A549 (cell line): Measurements from ENCODE around the gene STK33. TPM values are rescaled to one million over a fixed set of nuclear protein-coding genes. Genes with fewer than 3 reads are reported as not detected.

Source experiments
- ATAC-seq, 2 experiments: fragments of 200-7000 bp in 1 of 2; fragments of >200 bp in 1 of 2; cut with Nextera tagmentation in 1 of 2; cut with Tn5 transposase in 1 of 2; 3 replicates each; pipeline versions ENCODE4 v1.8.0 to v1.9.1; 2018 to 2020; ENCODE audit warnings: mild to moderate bottlenecking in 1 of 2, moderate library complexity in 1 of 2
- CTCF ChIA-PET: fragments of 300-600 bp; sonication (Branson Sonifier 250); formaldehyde crosslinking; extraction: SDS; loops from one replicate; lab custom pipeline; 2021; ENCODE audit warnings: antibody characterized with exemption, inconsistent platforms; lab: Yijun Ruan, JAX
- POLR2A ChIA-PET: fragments of 350-600 bp; formaldehyde crosslinking; extraction: SDS; loops from one replicate; lab custom pipeline; 2021; ENCODE audit warnings: antibody characterized with exemption, inconsistent platforms; lab: Yijun Ruan, JAX
- DNase-seq, 2 experiments: peaks; one replicate each; pipeline versions ENCODE4 v3.0.0 to v3.0.0-alpha.2; 2011 to 2016; ENCODE audit warnings: low read depth in 1 of 2, low spot score in 1 of 2
- FAIRE-seq: peaks from 2 replicates; lab custom pipeline; 2011; peaks lifted over from hg19 to GRCh38; lab: Jason Lieb, UNC
- H3K27ac ChIP-seq, 2 experiments: fragments of >200 bp; sonication (Bioruptor Twin); formaldehyde crosslinking; 3 replicates each; pipeline ENCODE4 v1.5.1; 2016 to 2017
- H3K4me1 ChIP-seq: fragments of >200 bp; sonication (Bioruptor Twin); formaldehyde crosslinking; 3 replicates; pipeline ENCODE4 v1.6.1; 2016
- H3K4me2 ChIP-seq: fragments of >200 bp; sonication (Bioruptor Twin); formaldehyde crosslinking; 3 replicates; pipeline ENCODE4 v1.6.1; 2016
- H3K4me3 ChIP-seq: fragments of >200 bp; sonication (Bioruptor Twin); formaldehyde crosslinking; 3 replicates; pipeline ENCODE4 v1.5.1; 2016
- H3K9me3 ChIP-seq: fragments of >200 bp; sonication (Bioruptor Twin); formaldehyde crosslinking; 3 replicates; pipeline ENCODE4 v1.6.1; 2016
- ATOH8 ChIP-seq: fragments of 250-450 bp; sonication (Bioruptor Pico); IDR thresholded peaks from 2 replicates; pipeline ENCODE4 v1.5.0; 2020; ENCODE audit warnings: low read depth, mild to moderate bottlenecking, moderate library complexity
- BCL3 ChIP-seq: fragments of >200 bp; sonication (Bioruptor Twin); formaldehyde crosslinking; IDR thresholded peaks from 3 replicates; pipeline ENCODE4 v1.6.1; 2016
- CHD4 ChIP-seq: fragments of 200-600 bp; sonication (generic); IDR thresholded peaks from 2 replicates; pipeline ENCODE4 v1.6.1; 2016; ENCODE audit warnings: antibody characterized with exemption, mild to moderate bottlenecking, borderline replicate concordance
- EHF ChIP-seq: fragments of 250-450 bp; sonication (Bioruptor Pico); IDR thresholded peaks from 2 replicates; pipeline ENCODE4 v1.5.0; 2020; ENCODE audit warnings: mild to moderate bottlenecking
- EHMT2 ChIP-seq: fragments of 200-600 bp; sonication (generic); IDR thresholded peaks from 2 replicates; pipeline ENCODE4 v1.6.1; 2016; ENCODE audit warnings: antibody characterized with exemption, low read depth, mild to moderate bottlenecking, moderate library complexity
- EP300 ChIP-seq, 2 experiments: fragments of >200 bp; sonication (Bioruptor Twin); formaldehyde crosslinking; IDR thresholded peaks; 2 replicates in 1 of 2; 3 replicates in 1 of 2; pipeline ENCODE4 v1.6.1; 2016 to 2017
- FOSL2 ChIP-seq, 2 experiments: fragments of 450-650 bp in 1 of 2; fragments of >200 bp in 1 of 2; sonication (Bioruptor Twin) in 1 of 2; formaldehyde crosslinking; IDR thresholded peaks; 2 replicates each; pipeline versions ENCODE4 v1.5.0 to v1.6.1; 2016 to 2020; ENCODE audit warnings: mild to moderate bottlenecking in 1 of 2, moderate library complexity in 1 of 2
- HEYL ChIP-seq: fragments of 250-450 bp; sonication (Bioruptor Pico); IDR thresholded peaks from 2 replicates; pipeline ENCODE4 v1.8.0; 2021; ENCODE audit warnings: mild to moderate bottlenecking, moderate library complexity
- HMGXB4 ChIP-seq: fragments of 250-450 bp; sonication (Bioruptor Pico); IDR thresholded peaks from 2 replicates; pipeline ENCODE4 v1.5.0; 2021; ENCODE audit warnings: mild to moderate bottlenecking, moderate library complexity, borderline replicate concordance
- HOXB5 ChIP-seq: fragments of 250-450 bp; sonication (Bioruptor Pico); IDR thresholded peaks from 2 replicates; pipeline ENCODE4 v1.5.0; 2020; ENCODE audit warnings: mild to moderate bottlenecking, moderate library complexity
- KDM1A ChIP-seq: fragments of 200-600 bp; sonication (generic); IDR thresholded peaks from 2 replicates; pipeline ENCODE4 v1.6.1; 2016; ENCODE audit warnings: low read depth, mild to moderate bottlenecking
- KDM5A ChIP-seq: fragments of 200-600 bp; sonication (generic); IDR thresholded peaks from 2 replicates; pipeline ENCODE4 v1.6.1; 2016; ENCODE audit warnings: antibody characterized with exemption, mild to moderate bottlenecking
- NPAS2 ChIP-seq: fragments of 250-450 bp; sonication (Bioruptor Pico); IDR thresholded peaks from 2 replicates; pipeline ENCODE4 v1.8.0; 2022; ENCODE audit warnings: mild to moderate bottlenecking, moderate library complexity, borderline replicate concordance
- NR3C1 ChIP-seq: fragments of >200 bp; sonication (Bioruptor Twin); formaldehyde crosslinking; IDR thresholded peaks from 3 replicates; pipeline ENCODE4 v1.6.1; 2017
- PBX3 ChIP-seq: IDR thresholded peaks from 2 replicates; pipeline ENCODE4 v1.6.1; 2012
- PHF8 ChIP-seq: fragments of 200-600 bp; sonication (generic); IDR thresholded peaks from 2 replicates; pipeline ENCODE4 v1.6.1; 2016; ENCODE audit warnings: low read depth, mild to moderate bottlenecking, antibody characterized with exemption, moderate library complexity, borderline replicate concordance
- RNF2 ChIP-seq: fragments of 200-600 bp; sonication (generic); IDR thresholded peaks from 2 replicates; pipeline ENCODE4 v1.6.1; 2016; ENCODE audit warnings: low read depth, mild to moderate bottlenecking, antibody characterized with exemption, moderate library complexity, borderline replicate concordance
- WGBS: methylation state at CpG from one replicate; pipeline ENCODE4 v1.1.6; 2017; ENCODE audit errors: missing lambda C conversion rate; 5-methylcytosine and 5-hydroxymethylcytosine counted together
- polyA plus RNA-seq, 4 experiments: library from polyadenylated mRNA; depleted of rRNA in 3 of 4; stranded (reverse); fragments of >200 nt; fragmentation: RNase III in 1 of 4; extraction: RNeasy Plus Mini Kit Qiagen cat#74134 plus additional on column Dnase treatment in 1 of 4; gene quantifications; 2 replicates in 3 of 4; 3 replicates in 1 of 4; pipeline ENCODE4 v1.2.3, GENCODE V29; 2011 to 2017
- TF ChIP-seq, protein P1 (sequence below): fragments of 200-600 bp; sonication (generic); IDR thresholded peaks from 2 replicates; pipeline ENCODE4 v1.6.1; 2016; ENCODE audit warnings: antibody characterized with exemption, mild to moderate bottlenecking, moderate library complexity
- TF ChIP-seq, protein P2 (sequence below): fragments of 150-350 bp; IDR thresholded peaks from 2 replicates; pipeline ENCODE4 v1.6.1; 2014; ENCODE audit warnings: low read depth, mild to moderate bottlenecking, low read length

STK33 gene
- polyA plus RNA-seq, 2 of the 4 experiments (the other 2 are of a cell fraction), result 5.2 to 5.8 TPM

DNA sequence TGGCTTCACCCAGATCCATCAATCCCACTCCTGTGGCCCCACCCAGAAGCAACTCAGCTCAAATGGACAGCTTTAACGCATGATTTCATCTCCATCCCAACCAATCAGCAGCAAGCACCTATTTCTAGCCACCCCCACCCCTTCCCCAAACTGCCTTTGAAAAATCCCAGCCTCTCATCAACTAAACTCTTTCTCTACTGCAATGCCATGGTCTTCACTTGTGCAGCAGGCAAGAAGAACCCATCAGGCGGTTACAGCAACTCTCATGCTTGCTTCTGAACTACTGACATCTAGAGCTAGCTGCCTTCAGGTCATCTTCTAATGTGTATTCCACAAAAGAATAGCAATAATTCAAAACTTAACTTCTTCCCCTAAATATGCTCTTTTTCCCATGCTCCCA, 42.1 kb upstream of the STK33 start:
- Histone ChIP-seq H3K4me3 (no peak overlapping the region), H3K27ac (no peak overlapping the region), H3K9me3 (no peaks in the 10 kb centered on the region), H3K4me2 (no peak overlapping the region), H3K4me1 (peaks cover 7% of the 10 kb centered on the region; the same call in 1 of the 3 replicates)
- TF ChIP-seq CHD4 (no peak), EHMT2 (no peak), EHF (CRISPR knock-in tag) (no peak), ATOH8 (no peak), HMGXB4 (CRISPR knock-in tag) (no peak), KDM1A (no peak), PHF8 (no peak), NPAS2 (no peak), BCL3 (no peak), EP300 (IDR thresholded peaks at IDR 0.05) (no peak), HEYL (CRISPR knock-in tag) (no peak), NR3C1 (no peak), KDM5A (no peak), RNF2 (no peak), FOSL2 (IDR thresholded peaks at IDR 0.05) (no peak), FOSL2 (CRISPR knock-in tag; IDR thresholded peaks at IDR 0.05) (no peak)
- no peak for ATAC-seq
- no peak for DNase-seq
- ChIA-PET CTCF (interaction anchor here (0.6 to 1.6 kb wide), 4 partner anchors 27 to 413 kb away, joined by 3 to 4 read pairs (median 3); no protein-coding TSS in a partner anchor), POLR2A (no interaction called here)
- no peak for FAIRE-seq
- WGBS, result 93% methylated on average over 2 of the region's 2 CpGs

- H3K4me1 ChIP-seq, result peaks cover 7% of the 10 kb centered on the region; the same call in 1 of the 3 replicates
- ATAC-seq, result no peak
- no peak for FAIRE-seq
- POLR2A ChIA-PET, result no interaction called here
- H3K9me3 ChIP-seq, result no peaks in the 10 kb centered on the region
- no peak overlapping the region for H3K4me3 ChIP-seq
- no peak for DNase-seq
- 92% methylated on average over 6 of the region's 6 CpGs for whole genome bisulfite sequencing
- H3K27ac ChIP-seq, result no peak overlapping the region
- CTCF ChIA-PET, result interaction anchor here (1.6 kb wide), 1 partner anchor 411 kb away, joined by 4 read pairs; no protein-coding TSS in a partner anchor
- TF ChIP-seq, protein P1, sequence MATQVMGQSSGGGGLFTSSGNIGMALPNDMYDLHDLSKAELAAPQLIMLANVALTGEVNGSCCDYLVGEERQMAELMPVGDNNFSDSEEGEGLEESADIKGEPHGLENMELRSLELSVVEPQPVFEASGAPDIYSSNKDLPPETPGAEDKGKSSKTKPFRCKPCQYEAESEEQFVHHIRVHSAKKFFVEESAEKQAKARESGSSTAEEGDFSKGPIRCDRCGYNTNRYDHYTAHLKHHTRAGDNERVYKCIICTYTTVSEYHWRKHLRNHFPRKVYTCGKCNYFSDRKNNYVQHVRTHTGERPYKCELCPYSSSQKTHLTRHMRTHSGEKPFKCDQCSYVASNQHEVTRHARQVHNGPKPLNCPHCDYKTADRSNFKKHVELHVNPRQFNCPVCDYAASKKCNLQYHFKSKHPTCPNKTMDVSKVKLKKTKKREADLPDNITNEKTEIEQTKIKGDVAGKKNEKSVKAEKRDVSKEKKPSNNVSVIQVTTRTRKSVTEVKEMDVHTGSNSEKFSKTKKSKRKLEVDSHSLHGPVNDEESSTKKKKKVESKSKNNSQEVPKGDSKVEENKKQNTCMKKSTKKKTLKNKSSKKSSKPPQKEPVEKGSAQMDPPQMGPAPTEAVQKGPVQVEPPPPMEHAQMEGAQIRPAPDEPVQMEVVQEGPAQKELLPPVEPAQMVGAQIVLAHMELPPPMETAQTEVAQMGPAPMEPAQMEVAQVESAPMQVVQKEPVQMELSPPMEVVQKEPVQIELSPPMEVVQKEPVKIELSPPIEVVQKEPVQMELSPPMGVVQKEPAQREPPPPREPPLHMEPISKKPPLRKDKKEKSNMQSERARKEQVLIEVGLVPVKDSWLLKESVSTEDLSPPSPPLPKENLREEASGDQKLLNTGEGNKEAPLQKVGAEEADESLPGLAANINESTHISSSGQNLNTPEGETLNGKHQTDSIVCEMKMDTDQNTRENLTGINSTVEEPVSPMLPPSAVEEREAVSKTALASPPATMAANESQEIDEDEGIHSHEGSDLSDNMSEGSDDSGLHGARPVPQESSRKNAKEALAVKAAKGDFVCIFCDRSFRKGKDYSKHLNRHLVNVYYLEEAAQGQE, result no peak
- TF ChIP-seq NPAS2 (no peak), PBX3 (no peak), HOXB5 (CRISPR knock-in tag) (no peak)
- TF ChIP-seq, protein P2, sequence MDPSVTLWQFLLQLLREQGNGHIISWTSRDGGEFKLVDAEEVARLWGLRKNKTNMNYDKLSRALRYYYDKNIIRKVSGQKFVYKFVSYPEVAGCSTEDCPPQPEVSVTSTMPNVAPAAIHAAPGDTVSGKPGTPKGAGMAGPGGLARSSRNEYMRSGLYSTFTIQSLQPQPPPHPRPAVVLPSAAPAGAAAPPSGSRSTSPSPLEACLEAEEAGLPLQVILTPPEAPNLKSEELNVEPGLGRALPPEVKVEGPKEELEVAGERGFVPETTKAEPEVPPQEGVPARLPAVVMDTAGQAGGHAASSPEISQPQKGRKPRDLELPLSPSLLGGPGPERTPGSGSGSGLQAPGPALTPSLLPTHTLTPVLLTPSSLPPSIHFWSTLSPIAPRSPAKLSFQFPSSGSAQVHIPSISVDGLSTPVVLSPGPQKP, result no peak
- H3K4me2 ChIP-seq, result no peak overlapping the region
These were observed 40.5 kb upstream of the STK33 start for GRCh38 chr11:8634498-8634897.
